GOT3 (cell line): ENCODE measurements around the gene PSD4.

ENCODE experiments used
- DNase-seq: peaks from one replicate; lab custom pipeline; 2025; ENCODE audit warnings: mixed read lengths; lab: John Stamatoyannopoulos, UW

Gene PSD4

GRCh38 chr2:113167962-113168340 lies 5.8 kb upstream of the PSD4 start:
- DNase-seq: no peak

GRCh38 chr2:113169002-113169530 lies 4.7 kb upstream of the PSD4 start:
- DNase-seq: no peak

- DNase-seq: no peak
These were observed 4.2 kb upstream of the PSD4 start for GRCh38 chr2:113169586-113169985.

GRCh38 chr2:113171334-113172075 lies 2.3 kb upstream of the PSD4 start:
- DNase-seq: no peak

- no peak for DNase-seq
These were observed 840 bp upstream of the PSD4 start for GRCh38 chr2:113172721-113173541.

GRCh38 chr2:113174376-113174750 lies 592 bp downstream of the PSD4 start:
- DNase-seq: no peak

- no peak for DNase-seq
These were observed 1.4 kb downstream of the PSD4 start for GRCh38 chr2:113175042-113175628.

GRCh38 chr2:113175736-113176695 lies 2.2 kb downstream of the PSD4 start:
- no peak for DNase-seq

- DNase-seq: no peak
These were observed 3.1 kb downstream of the PSD4 start for GRCh38 chr2:113176696-113177355.

GRCh38 chr2:113178069-113178746 lies 4.4 kb downstream of the PSD4 start:
- DNase-seq: no peak

GRCh38 chr2:113178891-113179290 lies 5.1 kb downstream of the PSD4 start:
- no peak for DNase-seq

- DNase-seq: no peak
These were observed 5.8 kb downstream of the PSD4 start for GRCh38 chr2:113179446-113180045.

- no peak for DNase-seq
These were observed 6.6 kb downstream of the PSD4 start for GRCh38 chr2:113180131-113180946.

- no peak for DNase-seq
These were observed 7.7 kb downstream of the PSD4 start for GRCh38 chr2:113181258-113182051.

- DNase-seq: no peak
These were observed 8.9 kb downstream of the PSD4 start for GRCh38 chr2:113182471-113183260.

- DNase-seq: no peak
These were observed 9.5 kb downstream of the PSD4 start for GRCh38 chr2:113183264-113183663.

- DNase-seq: no peak
These were observed 9.9 kb downstream of the PSD4 start for GRCh38 chr2:113183703-113184102.
